22Rv1 (cell line): Measurements from ENCODE around the gene CPD.

Source experiments
- ZFX ChIP-seq: fragments of 450-650 bp; IDR thresholded peaks from 2 replicates; pipeline ENCODE4 v1.6.1; 2017; ENCODE audit warnings: antibody characterized with exemption, borderline replicate concordance
- TF ChIP-seq, protein P1 (sequence below): fragments of 450-650 bp; IDR thresholded peaks from 2 replicates; pipeline ENCODE4 v1.5.1; 2017; ENCODE audit warnings: mild to moderate bottlenecking

DNA sequence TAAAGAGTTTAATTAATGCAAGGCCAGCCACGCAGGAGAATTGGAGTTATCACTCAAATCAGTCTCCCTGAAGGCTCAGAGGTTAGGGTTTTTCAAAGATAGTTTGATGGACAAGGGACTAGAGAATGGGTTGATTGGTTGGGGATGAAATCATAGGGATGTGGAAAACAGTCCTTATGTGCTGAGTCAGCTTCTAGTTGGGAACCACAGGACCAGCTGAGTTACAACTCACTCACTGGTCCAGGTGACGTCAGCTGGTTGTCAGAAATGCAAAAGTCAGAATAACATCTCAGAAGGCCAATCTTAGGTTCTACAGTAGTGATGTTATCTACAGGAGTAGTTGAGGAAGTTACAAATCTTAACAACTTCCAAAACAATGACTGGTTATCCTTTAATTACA, 47.6 kb downstream of the CPD start:
- TF ChIP-seq, protein P1, sequence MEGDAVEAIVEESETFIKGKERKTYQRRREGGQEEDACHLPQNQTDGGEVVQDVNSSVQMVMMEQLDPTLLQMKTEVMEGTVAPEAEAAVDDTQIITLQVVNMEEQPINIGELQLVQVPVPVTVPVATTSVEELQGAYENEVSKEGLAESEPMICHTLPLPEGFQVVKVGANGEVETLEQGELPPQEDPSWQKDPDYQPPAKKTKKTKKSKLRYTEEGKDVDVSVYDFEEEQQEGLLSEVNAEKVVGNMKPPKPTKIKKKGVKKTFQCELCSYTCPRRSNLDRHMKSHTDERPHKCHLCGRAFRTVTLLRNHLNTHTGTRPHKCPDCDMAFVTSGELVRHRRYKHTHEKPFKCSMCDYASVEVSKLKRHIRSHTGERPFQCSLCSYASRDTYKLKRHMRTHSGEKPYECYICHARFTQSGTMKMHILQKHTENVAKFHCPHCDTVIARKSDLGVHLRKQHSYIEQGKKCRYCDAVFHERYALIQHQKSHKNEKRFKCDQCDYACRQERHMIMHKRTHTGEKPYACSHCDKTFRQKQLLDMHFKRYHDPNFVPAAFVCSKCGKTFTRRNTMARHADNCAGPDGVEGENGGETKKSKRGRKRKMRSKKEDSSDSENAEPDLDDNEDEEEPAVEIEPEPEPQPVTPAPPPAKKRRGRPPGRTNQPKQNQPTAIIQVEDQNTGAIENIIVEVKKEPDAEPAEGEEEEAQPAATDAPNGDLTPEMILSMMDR, result no peak
- no peak for TF ChIP-seq ZFX
